AG04450 (cell line): ENCODE data around the gene NMNAT3. TPM values are rescaled to one million over a fixed set of nuclear protein-coding genes. Genes with fewer than 3 reads are reported as not detected.

Source experiments
- CTCF ChIA-PET: fragments of 300-600, 350-600 bp; formaldehyde crosslinking; extraction: SDS; loops from one replicate; lab custom pipeline; 2022; ENCODE audit warnings: antibody characterized with exemption, inconsistent platforms; lab: Charles Lee
- POLR2A ChIA-PET: fragments of 350-600 bp; formaldehyde crosslinking; extraction: SDS; loops from one replicate; lab custom pipeline; 2021; ENCODE audit warnings: antibody characterized with exemption, inconsistent platforms; lab: Yijun Ruan, JAX
- DNase-seq: peaks from one replicate; pipeline ENCODE4 v3.0.0-alpha.2; 2011; ENCODE audit warnings: low read depth, low spot score
- H3K27ac ChIP-seq: one replicate; pipeline ENCODE4 v1.5.1; 2012; ENCODE audit warnings: low read depth, low read length, control low read depth
- H3K27me3 ChIP-seq: one replicate; pipeline ENCODE4 v1.6.0; 2012; ENCODE audit warnings: low read length; ENCODE audit not compliant: control insufficient read depth, insufficient read depth
- H3K4me3 ChIP-seq: 2 replicates; pipeline ENCODE4 v1.5.1; 2011; ENCODE audit warnings: mild to moderate bottlenecking, low read depth, low read length, control low read depth
- H3K9me3 ChIP-seq: 2 replicates; pipeline ENCODE4 v1.5.1; 2012; ENCODE audit warnings: low read length; ENCODE audit not compliant: control insufficient read depth, insufficient read depth
- CTCF ChIP-seq: IDR thresholded peaks from 2 replicates; pipeline ENCODE4 v1.5.1; 2011; ENCODE audit warnings: low read depth, low read length, control low read depth, inconsistent platforms
- polyA plus RNA-seq: library from polyadenylated mRNA; depleted of rRNA; stranded (reverse); fragments of >200 nt; gene quantifications from 2 replicates; pipeline ENCODE4 v1.2.3, GENCODE V29; 2011

Gene NMNAT3
- polyA plus RNA-seq, 1 experiment, result 0.22 TPM

- no peaks in the 10 kb centered on the region; the same call in 1 of the 2 replicates for H3K9me3 ChIP-seq
- H3K27ac ChIP-seq, result no peak overlapping the region
- no peaks in the 10 kb centered on the region for H3K27me3 ChIP-seq
- no peak for TF ChIP-seq CTCF
- CTCF ChIA-PET, result no interaction called here
- POLR2A ChIA-PET, result no interaction called here
- H3K4me3 ChIP-seq, result no peak overlapping the region
- no peak for DNase-seq
Measured at GRCh38 chr3:139522421-139522820, 155.4 kb downstream of the NMNAT3 start.

GRCh38 chr3:139521816-139522215 lies 156.0 kb downstream of the NMNAT3 start:
- no peaks in the 10 kb centered on the region for H3K27me3 ChIP-seq
- POLR2A ChIA-PET, result interaction anchor here (0.6 kb wide), 1 partner anchor 31 kb away, joined by 3 read pairs; no protein-coding TSS in a partner anchor
- no peak overlapping the region for H3K27ac ChIP-seq
- no peaks in the 10 kb centered on the region; the same call in 1 of the 2 replicates for H3K9me3 ChIP-seq
- no peak for TF ChIP-seq CTCF
- no peak for DNase-seq
- no peak overlapping the region for H3K4me3 ChIP-seq
- CTCF ChIA-PET, result interaction anchor here (1.0 kb wide), 1 partner anchor 39 kb away, joined by 3 read pairs; no protein-coding TSS in a partner anchor

GRCh38 chr3:139521144-139521543 lies 156.6 kb downstream of the NMNAT3 start:
- H3K4me3 ChIP-seq, result no peak overlapping the region
- no peak for DNase-seq
- H3K27ac ChIP-seq, result no peak overlapping the region
- no peaks in the 10 kb centered on the region; the same call in 1 of the 2 replicates for H3K9me3 ChIP-seq
- ChIA-PET CTCF (interaction anchor here (0.6 to 1.0 kb wide), 2 partner anchors 11 to 39 kb away, joined by 3 read pairs; no protein-coding TSS in a partner anchor), POLR2A (interaction anchor here (0.6 kb wide), 2 partner anchors 32 to 84 kb away, joined by 3 read pairs; no protein-coding TSS in a partner anchor)
- no peaks in the 10 kb centered on the region for H3K27me3 ChIP-seq
- no peak for TF ChIP-seq CTCF

DNA sequence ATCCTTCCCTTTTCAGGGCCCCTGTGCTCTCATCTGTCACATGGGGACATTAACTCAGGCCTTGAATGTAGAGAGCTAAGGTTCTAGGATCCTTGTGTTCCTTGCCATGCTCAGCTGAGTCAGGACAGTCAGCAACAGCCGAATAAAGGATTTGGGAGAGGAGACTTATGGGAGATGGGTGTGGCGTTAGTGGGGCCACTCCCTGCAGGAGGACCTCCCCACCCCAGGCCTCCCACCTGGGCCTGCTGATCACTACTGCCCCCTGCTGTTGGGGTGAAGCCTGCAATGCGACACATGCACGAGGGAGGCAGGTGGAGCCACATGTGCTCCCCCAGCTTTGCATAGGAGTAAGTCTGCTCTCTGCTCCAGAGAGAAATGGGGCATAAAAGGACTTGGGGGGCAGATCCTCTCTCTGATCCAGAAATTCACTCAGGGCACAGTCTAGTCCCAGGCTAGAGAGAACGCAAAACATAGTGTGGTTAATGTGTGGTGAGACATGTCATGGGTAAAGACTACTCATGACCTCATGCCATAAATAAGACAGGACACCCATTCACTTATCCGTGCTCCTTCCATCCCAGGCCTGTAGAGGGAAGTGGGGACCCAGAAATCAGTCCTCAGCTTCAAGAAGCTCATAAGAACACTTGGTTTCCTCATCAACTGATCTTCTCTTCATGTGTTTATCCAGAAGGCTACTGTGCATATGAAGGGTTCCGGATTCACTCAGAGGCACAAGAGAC lies 157.6 kb downstream of the NMNAT3 start:
- no peaks in the 10 kb centered on the region; the same call in 1 of the 2 replicates for H3K9me3 ChIP-seq
- H3K27me3 ChIP-seq, result no peaks in the 10 kb centered on the region
- no peak overlapping the region for H3K4me3 ChIP-seq
- ChIA-PET POLR2A (interaction anchor here (0.6 kb wide), 1 partner anchor 83 kb away, joined by 3 read pairs; no protein-coding TSS in a partner anchor), CTCF (interaction anchor here (0.6 to 1.0 kb wide), 2 partner anchors 10 to 42 kb away, joined by 3 read pairs; no protein-coding TSS in a partner anchor)
- no peak for DNase-seq
- TF ChIP-seq CTCF, result peak; percentile 41
- H3K27ac ChIP-seq, result no peak overlapping the region
